Body of pancreas (tissue), 4 donors: ENCODE results near the gene GTF2E1.

Experiments
- CTCF ChIP-seq, 7 experiments: fragments of 450-650 bp in 4 of 7; fragments of 200-600 bp in 3 of 7; sonication (generic) in 3 of 7; IDR thresholded peaks; one replicate each; pipeline ENCODE4 v1.5.1; 2016 to 2019; ENCODE audit warnings: antibody characterized with exemption in 7 of 7
- POLR2A ChIP-seq, 3 donors: fragments of 450-650 bp; IDR thresholded peaks; one replicate each; pipeline ENCODE4 v1.6.1; 2016; ENCODE audit warnings: antibody characterized with exemption in 3 of 3, mild to moderate bottlenecking in 2 of 3

- no peak for TF ChIP-seq CTCF (IDR thresholded peaks at IDR 0.05)
- TF ChIP-seq POLR2A (IDR thresholded peaks at IDR 0.05), result no peak
Observed at GRCh38 chr3:120762615-120763014, 20.1 kb downstream of the GTF2E1 start.
